Liver (tissue), 9 donors: ENCODE data around the gene UBE3B. TPM values are rescaled to one million over a fixed set of nuclear protein-coding genes. Genes with fewer than 3 reads are reported as not detected.

ENCODE experiments used
- DNase-seq: peaks from one replicate; pipeline ENCODE4 v3.0.0-alpha.2; 2017; ENCODE audit warnings: low spot score
- H3K27ac ChIP-seq, 2 donors: one replicate each; pipeline ENCODE4 v1.7.0; 2013; ENCODE audit warnings: inconsistent platforms in 2 of 2, low read length in 2 of 2, control low read depth in 1 of 2, low read depth in 1 of 2, mild to moderate bottlenecking in 1 of 2
- H3K27me3 ChIP-seq, 4 donors: one replicate each; pipeline versions ENCODE4 v1.6.1 to v1.7.0; 2013; ENCODE audit warnings: low read length in 3 of 4, inconsistent platforms in 1 of 4, mild to moderate bottlenecking in 1 of 4, moderate library complexity in 1 of 4; ENCODE audit not compliant: control insufficient read depth in 4 of 4, insufficient read depth in 4 of 4
- H3K36me3 ChIP-seq, 4 donors: one replicate each; pipeline versions ENCODE4 v1.6.1 to v1.7.0; 2013; ENCODE audit warnings: low read length in 3 of 4, mild to moderate bottlenecking in 3 of 4, low read depth in 1 of 4, moderate library complexity in 1 of 4; ENCODE audit not compliant: control insufficient read depth in 4 of 4, insufficient read depth in 3 of 4
- H3K4me1 ChIP-seq, 4 donors: one replicate each; pipeline versions ENCODE4 v1.6.1 to v1.7.0; 2013; ENCODE audit warnings: low read length in 3 of 4, mild to moderate bottlenecking in 3 of 4, moderate library complexity in 1 of 4; ENCODE audit not compliant: control insufficient read depth in 4 of 4, insufficient read depth in 4 of 4
- H3K4me3 ChIP-seq, 3 donors: one replicate each; pipeline versions ENCODE4 v1.6.1 to v1.7.0; 2013; ENCODE audit warnings: low read length in 3 of 3, control low read depth in 1 of 3, low read depth in 1 of 3, mild to moderate bottlenecking in 1 of 3
- H3K9ac ChIP-seq, 2 donors: one replicate each; pipeline ENCODE4 v1.7.0; 2013; ENCODE audit warnings: low read length in 2 of 2, mild to moderate bottlenecking in 2 of 2, moderate library complexity in 2 of 2, control low read depth in 1 of 2, low read depth in 1 of 2
- H3K9me3 ChIP-seq, 4 donors: one replicate each; pipeline versions ENCODE4 v1.6.1 to v1.7.0; 2013; ENCODE audit warnings: low read length in 3 of 4; ENCODE audit not compliant: control insufficient read depth in 4 of 4
- EGR1 ChIP-seq, 2 donors: IDR thresholded peaks; 2 replicates each; pipeline ENCODE4 v1.6.1; 2016 to 2018; ENCODE audit warnings: antibody characterized with exemption in 2 of 2, low read depth in 2 of 2
- FOXA1 ChIP-seq: IDR thresholded peaks from 2 replicates; pipeline ENCODE4 v1.6.1; 2016; ENCODE audit warnings: antibody characterized with exemption
- FOXA2 ChIP-seq: IDR thresholded peaks from 2 replicates; pipeline ENCODE4 v1.6.1; 2016; ENCODE audit warnings: antibody characterized with exemption
- GABPA ChIP-seq, 2 donors: IDR thresholded peaks in 1 of 2; conservative IDR thresholded peaks in 1 of 2; 2 replicates each; pipeline ENCODE4 v1.6.1; 2016; ENCODE audit warnings: antibody characterized with exemption in 2 of 2, mild to moderate bottlenecking in 1 of 2, moderate library complexity in 1 of 2
- HNF4A ChIP-seq, 2 donors: conservative IDR thresholded peaks; 2 replicates each; pipeline ENCODE4 v1.6.1; 2016; ENCODE audit warnings: antibody characterized with exemption in 2 of 2, mild to moderate bottlenecking in 2 of 2
- HNF4G ChIP-seq: IDR thresholded peaks from 2 replicates; pipeline ENCODE4 v1.6.1; 2016; ENCODE audit warnings: antibody characterized with exemption
- JUND ChIP-seq, 2 donors: IDR thresholded peaks; 2 replicates each; pipeline ENCODE4 v1.6.1; 2016; ENCODE audit warnings: antibody characterized with exemption in 2 of 2
- MAX ChIP-seq: IDR thresholded peaks from 2 replicates; pipeline ENCODE4 v1.6.1; 2016; ENCODE audit warnings: antibody characterized with exemption
- NR2F2 ChIP-seq: IDR thresholded peaks from 2 replicates; pipeline ENCODE4 v1.6.1; 2016; ENCODE audit warnings: antibody characterized with exemption
- RAD21 ChIP-seq, 2 donors: IDR thresholded peaks; 2 replicates each; pipeline ENCODE4 v1.6.1; 2016; ENCODE audit warnings: antibody characterized with exemption in 2 of 2, mild to moderate bottlenecking in 2 of 2
- RXRA ChIP-seq, 2 donors: IDR thresholded peaks; 2 replicates each; pipeline ENCODE4 v1.6.1; 2017 to 2018; ENCODE audit warnings: antibody characterized with exemption in 2 of 2, mild to moderate bottlenecking in 1 of 2
- SP1 ChIP-seq: IDR thresholded peaks from 2 replicates; pipeline ENCODE4 v1.6.1; 2018; ENCODE audit warnings: antibody characterized with exemption, mild to moderate bottlenecking
- TAF1 ChIP-seq: conservative IDR thresholded peaks from 2 replicates; pipeline ENCODE4 v1.6.1; 2016; ENCODE audit warnings: antibody characterized with exemption, mild to moderate bottlenecking
- YY1 ChIP-seq: IDR thresholded peaks from 2 replicates; pipeline ENCODE4 v1.6.1; 2016; ENCODE audit warnings: antibody characterized with exemption, mild to moderate bottlenecking
- ZBTB33 ChIP-seq: IDR thresholded peaks from 2 replicates; pipeline ENCODE4 v1.6.1; 2016; ENCODE audit warnings: antibody characterized with exemption
- WGBS: extraction: QIAGEN DNeasy Blood & Tissue Kit; methylation state at CpG from one replicate; pipeline ENCODE4 v1.1.7; 2013; 5-methylcytosine and 5-hydroxymethylcytosine counted together
- polyA plus RNA-seq, 2 donors: library from polyadenylated mRNA; stranded (reverse) in 1 of 2; unstranded in 1 of 2; fragments of 200-250 nt in 1 of 2; fragments of >200 nt in 1 of 2; fragmentation: Nextera tagmentation in 1 of 2; extraction: Ambion mirVana in 1 of 2; gene quantifications; one replicate each; pipeline versions ENCODE4 v1.2.1 to v1.2.3, GENCODE V29; 2013 to 2015
- total RNA-seq, 2 donors: library from RNA; depleted of rRNA; stranded (reverse); fragments of >200 nt; gene quantifications; one replicate each; pipeline ENCODE4 v1.2.3, GENCODE V29; 2014
- TF ChIP-seq, protein P1 (sequence below): fragments of 150-350 bp; IDR thresholded peaks from 2 replicates; pipeline ENCODE4 v1.5.1; 2017; ENCODE audit warnings: improper control_type of control experiment, low read depth, low read length; ENCODE audit not compliant: missing input control
- TF ChIP-seq, protein P2 (sequence below): IDR thresholded peaks from 2 replicates; pipeline ENCODE4 v1.6.1; 2016; ENCODE audit warnings: antibody characterized with exemption
- TF ChIP-seq, protein P3 (sequence below): IDR thresholded peaks from 2 replicates; pipeline ENCODE4 v1.6.1; 2016; ENCODE audit warnings: antibody characterized with exemption, mild to moderate bottlenecking
- donor health status: healthy.
- donor health status: healthy.
- donor health status: healthy.
- donor health status: healthy.
- donor health status: healthy.

The UBE3B gene
- total RNA-seq = 10 to 100 TPM; 29.1 to 43.4 TPM
- 10 to 100 TPM in 1 of 2 donors, 1 to 10 TPM in 1; 9.3 to 19.1 TPM for polyA plus RNA-seq

GRCh38 chr12:109477185-109477962 lies at the start of gene UBE3B, which contains the start of gene KCTD10:
UBE3B (plus strand) TSS chr12:109477634; CDS start chr12:109483552, 5,918 bp downstream.
KCTD10 (minus strand) TSS chr12:109477300; CDS start chr12:109477262, 38 bp downstream.
- Histone ChIP-seq H3K27ac (peak within 1 kb of the TSS; percentile 96 to 98), H3K36me3 (no peaks in the 10 kb centered on the region), H3K9ac (peak within 1 kb of the TSS; percentile 82 to 95), H3K4me1 (peaks cover 7 to 28% (median 27%) of the 10 kb centered on the region in 4 donors), H3K4me3 (peak within 1 kb of the TSS; percentile 87 to 99 (median 94)), H3K9me3 (no peaks in the 10 kb centered on the region), H3K27me3 (no peaks in the 10 kb centered on the region)
- peak; percentile 91 for DNase-seq
- under 1% methylated on average over 54 of the region's 54 CpGs for WGBS
- TF ChIP-seq GABPA (IDR thresholded peaks at IDR 0.05 in 1 of 2, conservative IDR thresholded peaks at IDR 0.05 in 1 of 2) (peak; percentile 98 to 99), HNF4G (peak; percentile 17), ZBTB33 (peak; percentile 74), EGR1 (IDR thresholded peaks at IDR 0.05; ENCODE audit: low read depth in 2 of 2) (peak; percentile 68 to 82), RAD21 (IDR thresholded peaks at IDR 0.05) (peak; percentile 31 to 61), NR2F2 (no peak), RXRA (IDR thresholded peaks at IDR 0.05) (peak; percentile 16), HNF4A (conservative IDR thresholded peaks at IDR 0.05) (no peak), FOXA2 (no peak), SP1 (peak; percentile 44), MAX (peak; percentile 73), TAF1 (peak; percentile 92), JUND (IDR thresholded peaks at IDR 0.05) (no peak), YY1 (peak; percentile 100), FOXA1 (no peak)
- TF ChIP-seq, protein P1, sequence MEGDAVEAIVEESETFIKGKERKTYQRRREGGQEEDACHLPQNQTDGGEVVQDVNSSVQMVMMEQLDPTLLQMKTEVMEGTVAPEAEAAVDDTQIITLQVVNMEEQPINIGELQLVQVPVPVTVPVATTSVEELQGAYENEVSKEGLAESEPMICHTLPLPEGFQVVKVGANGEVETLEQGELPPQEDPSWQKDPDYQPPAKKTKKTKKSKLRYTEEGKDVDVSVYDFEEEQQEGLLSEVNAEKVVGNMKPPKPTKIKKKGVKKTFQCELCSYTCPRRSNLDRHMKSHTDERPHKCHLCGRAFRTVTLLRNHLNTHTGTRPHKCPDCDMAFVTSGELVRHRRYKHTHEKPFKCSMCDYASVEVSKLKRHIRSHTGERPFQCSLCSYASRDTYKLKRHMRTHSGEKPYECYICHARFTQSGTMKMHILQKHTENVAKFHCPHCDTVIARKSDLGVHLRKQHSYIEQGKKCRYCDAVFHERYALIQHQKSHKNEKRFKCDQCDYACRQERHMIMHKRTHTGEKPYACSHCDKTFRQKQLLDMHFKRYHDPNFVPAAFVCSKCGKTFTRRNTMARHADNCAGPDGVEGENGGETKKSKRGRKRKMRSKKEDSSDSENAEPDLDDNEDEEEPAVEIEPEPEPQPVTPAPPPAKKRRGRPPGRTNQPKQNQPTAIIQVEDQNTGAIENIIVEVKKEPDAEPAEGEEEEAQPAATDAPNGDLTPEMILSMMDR = peak; percentile 9
- TF ChIP-seq, protein P2, sequence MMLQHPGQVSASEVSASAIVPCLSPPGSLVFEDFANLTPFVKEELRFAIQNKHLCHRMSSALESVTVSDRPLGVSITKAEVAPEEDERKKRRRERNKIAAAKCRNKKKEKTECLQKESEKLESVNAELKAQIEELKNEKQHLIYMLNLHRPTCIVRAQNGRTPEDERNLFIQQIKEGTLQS = peak; percentile 30
- TF ChIP-seq, protein P3, sequence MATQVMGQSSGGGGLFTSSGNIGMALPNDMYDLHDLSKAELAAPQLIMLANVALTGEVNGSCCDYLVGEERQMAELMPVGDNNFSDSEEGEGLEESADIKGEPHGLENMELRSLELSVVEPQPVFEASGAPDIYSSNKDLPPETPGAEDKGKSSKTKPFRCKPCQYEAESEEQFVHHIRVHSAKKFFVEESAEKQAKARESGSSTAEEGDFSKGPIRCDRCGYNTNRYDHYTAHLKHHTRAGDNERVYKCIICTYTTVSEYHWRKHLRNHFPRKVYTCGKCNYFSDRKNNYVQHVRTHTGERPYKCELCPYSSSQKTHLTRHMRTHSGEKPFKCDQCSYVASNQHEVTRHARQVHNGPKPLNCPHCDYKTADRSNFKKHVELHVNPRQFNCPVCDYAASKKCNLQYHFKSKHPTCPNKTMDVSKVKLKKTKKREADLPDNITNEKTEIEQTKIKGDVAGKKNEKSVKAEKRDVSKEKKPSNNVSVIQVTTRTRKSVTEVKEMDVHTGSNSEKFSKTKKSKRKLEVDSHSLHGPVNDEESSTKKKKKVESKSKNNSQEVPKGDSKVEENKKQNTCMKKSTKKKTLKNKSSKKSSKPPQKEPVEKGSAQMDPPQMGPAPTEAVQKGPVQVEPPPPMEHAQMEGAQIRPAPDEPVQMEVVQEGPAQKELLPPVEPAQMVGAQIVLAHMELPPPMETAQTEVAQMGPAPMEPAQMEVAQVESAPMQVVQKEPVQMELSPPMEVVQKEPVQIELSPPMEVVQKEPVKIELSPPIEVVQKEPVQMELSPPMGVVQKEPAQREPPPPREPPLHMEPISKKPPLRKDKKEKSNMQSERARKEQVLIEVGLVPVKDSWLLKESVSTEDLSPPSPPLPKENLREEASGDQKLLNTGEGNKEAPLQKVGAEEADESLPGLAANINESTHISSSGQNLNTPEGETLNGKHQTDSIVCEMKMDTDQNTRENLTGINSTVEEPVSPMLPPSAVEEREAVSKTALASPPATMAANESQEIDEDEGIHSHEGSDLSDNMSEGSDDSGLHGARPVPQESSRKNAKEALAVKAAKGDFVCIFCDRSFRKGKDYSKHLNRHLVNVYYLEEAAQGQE = peak; percentile 85
